Fibroblast of villous mesenchyme (primary cell): ENCODE data around the gene LCT. TPM values are rescaled to one million over a fixed set of nuclear protein-coding genes. Genes with fewer than 3 reads are reported as not detected.
A peak's percentile ranks its signal among the peaks of the same experiment; 100 is the strongest.
"Not testable (repeated sequence)": the region's sequence is repeated elsewhere in the genome, so short reads cannot be mapped to it uniquely, and the experiment has no call there.

Experiments
- DNase-seq: peaks from one replicate; pipeline ENCODE4 v3.0.0-alpha.2; 2010; ENCODE audit warnings: low read depth
- H3K4me3 ChIP-seq: 2 replicates; pipeline ENCODE4 v1.5.1; 2011; ENCODE audit warnings: low read depth, mild to moderate bottlenecking, low read length
- total RNA-seq: library from RNA; depleted of rRNA; stranded (reverse); fragments of >200 nt; gene quantifications from 2 replicates; pipeline ENCODE4 v1.2.3, GENCODE V29; 2012
- TF ChIP-seq, protein P1 (sequence below): IDR thresholded peaks from 2 replicates; pipeline ENCODE4 v1.5.1; 2012; ENCODE audit warnings: low read depth, mild to moderate bottlenecking, low read length; ENCODE audit not compliant: insufficient read depth

LCT gene
- total RNA-seq, 1 donor, result under 0.01 TPM

- no peak for DNase-seq
- no peak overlapping the region for H3K4me3 ChIP-seq
- TF ChIP-seq, protein P1, sequence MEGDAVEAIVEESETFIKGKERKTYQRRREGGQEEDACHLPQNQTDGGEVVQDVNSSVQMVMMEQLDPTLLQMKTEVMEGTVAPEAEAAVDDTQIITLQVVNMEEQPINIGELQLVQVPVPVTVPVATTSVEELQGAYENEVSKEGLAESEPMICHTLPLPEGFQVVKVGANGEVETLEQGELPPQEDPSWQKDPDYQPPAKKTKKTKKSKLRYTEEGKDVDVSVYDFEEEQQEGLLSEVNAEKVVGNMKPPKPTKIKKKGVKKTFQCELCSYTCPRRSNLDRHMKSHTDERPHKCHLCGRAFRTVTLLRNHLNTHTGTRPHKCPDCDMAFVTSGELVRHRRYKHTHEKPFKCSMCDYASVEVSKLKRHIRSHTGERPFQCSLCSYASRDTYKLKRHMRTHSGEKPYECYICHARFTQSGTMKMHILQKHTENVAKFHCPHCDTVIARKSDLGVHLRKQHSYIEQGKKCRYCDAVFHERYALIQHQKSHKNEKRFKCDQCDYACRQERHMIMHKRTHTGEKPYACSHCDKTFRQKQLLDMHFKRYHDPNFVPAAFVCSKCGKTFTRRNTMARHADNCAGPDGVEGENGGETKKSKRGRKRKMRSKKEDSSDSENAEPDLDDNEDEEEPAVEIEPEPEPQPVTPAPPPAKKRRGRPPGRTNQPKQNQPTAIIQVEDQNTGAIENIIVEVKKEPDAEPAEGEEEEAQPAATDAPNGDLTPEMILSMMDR, result no peak
Measured at GRCh38 chr2:135798275-135798705, 38.7 kb downstream of the LCT start.

GRCh38 chr2:135797497-135798274 is 39.3 kb downstream of the LCT start:
- no peak overlapping the region for H3K4me3 ChIP-seq
- TF ChIP-seq, protein P1, result peak; percentile 96
- DNase-seq, result peak; percentile 81

- TF ChIP-seq, protein P1, result no peak
- no peak overlapping the region for H3K4me3 ChIP-seq
- DNase-seq, result no peak
Measured at GRCh38 chr2:135796606-135797005, 40.4 kb downstream of the LCT start.

GRCh38 chr2:135795641-135796040 is 41.3 kb downstream of the LCT start:
- TF ChIP-seq, protein P1, result peak; percentile 7
- not testable (repeated sequence) for DNase-seq, H3K4me3 ChIP-seq

DNA sequence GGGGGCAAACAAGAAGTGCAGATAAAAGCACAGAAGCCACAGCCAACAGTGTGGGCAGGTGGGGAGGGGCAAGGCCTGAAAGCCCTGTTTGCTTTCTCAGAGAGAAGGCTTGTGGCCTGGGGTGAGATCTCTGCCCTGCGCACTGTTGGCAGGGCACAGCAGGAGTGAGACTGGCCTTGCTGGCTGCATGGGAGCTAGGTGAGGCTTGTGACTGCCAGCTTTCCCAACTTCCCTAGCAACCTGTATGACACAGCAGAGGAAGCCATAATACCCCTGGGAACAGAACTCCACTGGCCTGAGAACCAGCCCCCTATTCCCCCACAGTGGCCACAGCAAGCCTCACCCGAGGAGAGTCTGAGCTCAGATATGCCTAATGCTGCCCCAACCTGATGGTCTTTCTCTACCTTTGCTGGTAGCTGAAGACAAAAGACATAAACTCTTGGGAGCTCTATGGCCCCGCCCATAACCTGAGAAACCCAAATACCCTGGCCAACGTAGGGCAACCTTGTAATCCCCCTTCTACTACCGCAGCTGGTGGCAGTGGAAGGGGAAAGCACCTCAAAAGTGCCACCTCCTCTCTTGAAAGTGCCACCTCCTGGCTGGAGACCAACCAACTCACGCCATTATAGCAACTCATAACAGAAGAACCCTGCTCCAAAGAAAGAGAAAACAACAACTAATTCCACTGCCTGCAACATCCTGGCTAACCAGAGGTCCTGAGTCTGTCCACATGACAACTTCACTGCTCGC is 44.4 kb downstream of the LCT start:
- H3K4me3 ChIP-seq, result no peak overlapping the region
- TF ChIP-seq, protein P1, result no peak
- DNase-seq, result no peak

DNA sequence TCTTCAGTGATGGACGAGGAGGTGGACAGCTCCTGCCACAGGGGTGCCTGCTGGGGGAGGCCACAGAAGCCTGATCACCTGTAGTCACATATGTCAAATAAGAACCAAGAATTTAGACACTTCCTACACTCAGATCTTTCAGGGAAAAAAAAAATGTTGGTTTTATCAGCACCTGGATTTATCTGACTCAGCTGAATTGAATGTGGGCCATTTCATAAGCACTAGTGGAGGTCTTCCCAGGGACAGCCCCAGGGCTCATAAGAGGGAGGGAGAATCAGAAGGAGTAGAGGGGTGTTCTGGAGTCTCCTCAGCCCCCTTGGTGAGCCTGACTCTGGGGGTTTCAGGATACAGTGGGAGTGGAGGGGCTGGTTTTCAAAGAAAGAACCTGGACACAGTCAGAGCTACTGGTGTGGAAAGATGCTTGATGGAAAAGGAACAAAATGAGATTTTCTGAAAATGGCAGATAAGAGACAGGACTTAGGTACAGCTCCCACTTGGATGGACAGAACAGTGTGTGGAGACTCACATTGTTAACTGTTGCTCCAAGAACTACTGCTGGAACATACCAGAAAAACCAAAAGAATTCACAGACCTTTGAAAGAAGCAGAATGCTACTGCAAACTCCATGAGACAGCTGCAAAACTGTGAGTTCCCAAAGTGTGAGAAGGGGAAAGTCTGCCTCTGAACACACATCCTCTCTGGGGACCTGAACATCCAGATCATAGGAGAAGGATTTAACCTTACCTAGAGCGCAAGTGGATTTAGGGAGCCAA is 45.4 kb downstream of the LCT start:
- TF ChIP-seq, protein P1, result no peak
- H3K4me3 ChIP-seq, result no peak overlapping the region
- DNase-seq, result peak; percentile 24
